NCI-H2227 (cell line): ENCODE results near the gene PDE3A.

Source experiments
- DNase-seq: peaks from one replicate; lab custom pipeline; 2025; ENCODE audit not compliant: unreplicated experiment; lab: John Stamatoyannopoulos, UW

The PDE3A gene

DNA sequence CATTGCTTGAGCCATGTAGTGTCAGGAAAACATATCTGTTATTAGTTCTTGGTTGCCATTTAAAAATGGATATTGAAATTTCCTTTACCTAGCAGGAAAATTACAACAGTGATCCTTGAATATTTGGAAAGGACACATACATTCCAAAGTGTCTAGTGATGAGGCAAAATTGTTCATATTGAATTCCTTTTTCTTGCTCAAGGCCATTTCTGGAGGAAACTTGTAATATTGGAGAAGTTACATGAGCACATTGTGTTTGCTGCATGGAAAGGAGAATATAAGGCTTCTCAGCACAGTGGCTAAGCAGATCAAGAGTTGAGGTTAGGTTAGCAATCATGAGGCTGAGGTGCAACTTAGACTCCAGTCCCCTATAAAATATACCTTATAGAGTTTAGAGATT is 121.9 kb downstream of the PDE3A start:
- no peak for DNase-seq

DNA sequence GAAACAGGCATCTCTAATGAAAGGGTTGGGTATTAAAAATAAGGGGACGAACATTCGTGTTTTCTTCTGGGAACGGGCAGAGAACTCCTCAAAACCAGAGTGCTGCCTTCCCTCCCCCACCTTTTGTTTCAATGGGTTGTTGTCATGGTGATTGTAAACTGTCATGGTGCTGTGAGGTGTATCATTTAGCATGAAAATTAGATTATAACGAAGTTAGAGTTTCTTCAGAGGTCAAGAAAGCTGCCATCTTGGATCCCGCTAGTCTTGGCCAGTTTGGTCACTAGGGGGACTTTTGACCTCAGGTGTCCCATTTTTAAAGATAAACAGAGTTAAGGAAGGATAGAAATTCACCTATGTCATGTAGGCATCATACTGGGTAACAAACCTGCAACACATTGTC is 123.0 kb downstream of the PDE3A start:
- no peak for DNase-seq

- DNase-seq, result no peak
These were observed 124.0 kb downstream of the PDE3A start for GRCh38 chr12:20492251-20492760.

- no peak for DNase-seq
These were observed 125.6 kb downstream of the PDE3A start for GRCh38 chr12:20493934-20494333.

- no peak for DNase-seq
These were observed 126.5 kb downstream of the PDE3A start for GRCh38 chr12:20494851-20495250.

DNA sequence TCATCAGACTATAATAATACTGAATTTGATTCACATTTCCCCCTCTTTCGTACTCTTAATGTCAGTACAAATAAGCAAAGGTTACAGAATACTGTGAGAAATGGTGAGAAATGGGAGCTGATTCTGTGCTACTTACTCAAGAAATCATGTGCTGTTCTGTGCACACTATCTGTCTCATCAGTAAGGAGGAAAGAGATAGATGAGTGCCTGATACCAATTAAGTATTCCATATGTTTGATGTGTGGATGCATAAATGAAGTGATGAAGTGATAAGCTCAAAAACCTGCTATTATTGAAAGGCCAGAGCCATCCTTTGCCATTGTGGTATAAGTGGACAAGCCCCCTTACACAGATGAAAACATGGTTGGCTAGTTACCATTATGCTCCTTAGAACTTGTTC is 127.7 kb downstream of the PDE3A start:
- DNase-seq, result no peak

DNA sequence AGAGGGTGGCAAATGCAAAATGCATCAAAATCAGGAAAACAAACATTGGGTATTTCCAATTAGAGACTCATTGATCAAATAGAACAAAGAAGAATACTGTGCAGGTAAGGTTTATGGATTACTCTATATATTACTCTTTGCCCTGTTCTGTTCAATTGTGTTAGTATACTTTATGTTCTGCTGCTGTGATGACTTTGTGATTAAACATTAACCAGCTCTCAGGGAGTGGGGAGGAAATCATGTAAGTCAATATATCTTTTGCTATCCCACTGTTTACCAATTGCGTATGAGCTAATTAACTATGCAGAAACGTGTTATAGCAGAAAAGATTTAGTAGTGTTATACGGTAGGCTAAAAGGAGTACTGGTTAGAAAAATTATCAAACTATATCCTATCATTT is 129.4 kb downstream of the PDE3A start:
- DNase-seq, result no peak

DNA sequence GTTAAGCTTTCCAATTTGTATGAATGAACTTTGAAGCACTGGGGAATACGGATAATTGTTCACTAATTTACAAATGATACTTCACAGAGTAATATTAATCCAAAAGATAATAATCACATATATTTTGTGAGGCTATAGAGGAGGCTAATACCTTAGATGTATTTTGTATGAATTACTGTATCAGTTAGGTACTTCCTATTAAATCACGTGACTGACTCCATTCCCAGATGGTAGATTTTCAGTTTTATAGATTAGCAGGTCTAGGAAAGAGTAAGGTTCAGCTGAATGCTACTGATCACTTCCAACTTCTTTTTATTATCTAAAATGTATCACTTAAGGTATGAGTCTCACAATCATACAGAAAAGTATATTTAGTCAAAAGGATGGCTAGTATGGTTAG is 133.6 kb downstream of the PDE3A start:
- DNase-seq, result no peak

DNA sequence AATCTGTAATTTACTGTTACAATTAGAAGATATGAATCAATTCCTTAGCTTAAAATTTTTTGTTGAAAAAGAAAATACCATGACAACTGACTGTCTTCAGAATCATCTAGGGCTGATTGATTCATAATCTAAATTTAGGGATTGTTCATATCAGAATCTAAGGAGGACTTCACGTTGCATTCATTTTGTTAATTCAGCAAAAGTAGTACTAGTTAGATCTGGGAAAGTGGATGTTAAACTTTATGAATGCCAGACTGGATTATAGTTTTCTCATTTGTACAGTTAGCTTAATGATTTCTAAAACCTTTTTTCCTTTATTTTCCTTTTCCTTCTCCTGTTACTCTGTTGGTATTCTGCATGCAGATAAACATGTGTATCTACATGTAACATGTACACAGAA is 135.5 kb downstream of the PDE3A start:
- no peak for DNase-seq

DNA sequence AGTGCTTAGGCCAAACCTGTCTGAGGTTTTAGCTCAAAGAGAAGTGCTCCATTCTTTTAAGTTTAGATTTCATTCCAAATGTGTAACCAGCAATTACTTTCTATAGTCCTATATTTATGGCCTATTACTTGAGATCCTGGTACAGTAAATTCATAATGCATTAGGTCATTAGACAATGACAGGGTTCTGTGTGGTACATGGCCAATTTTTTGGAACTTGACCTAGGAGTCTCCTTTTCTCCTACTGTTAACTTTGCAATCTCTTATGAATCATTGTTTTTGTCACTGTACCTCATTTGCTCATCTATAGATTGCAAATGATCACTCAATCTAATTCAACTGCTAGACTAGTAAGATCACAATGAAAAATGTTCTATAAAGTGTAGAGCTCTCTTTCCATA is 136.7 kb downstream of the PDE3A start:
- no peak for DNase-seq

GRCh38 chr12:20507056-20507455 is 138.7 kb downstream of the PDE3A start:
- no peak for DNase-seq

GRCh38 chr12:20507711-20508110 is 139.4 kb downstream of the PDE3A start:
- DNase-seq, result no peak

- no peak for DNase-seq
These were observed 140.0 kb downstream of the PDE3A start for GRCh38 chr12:20508359-20508758.

GRCh38 chr12:20508962-20509361 is 140.6 kb downstream of the PDE3A start:
- no peak for DNase-seq

DNA sequence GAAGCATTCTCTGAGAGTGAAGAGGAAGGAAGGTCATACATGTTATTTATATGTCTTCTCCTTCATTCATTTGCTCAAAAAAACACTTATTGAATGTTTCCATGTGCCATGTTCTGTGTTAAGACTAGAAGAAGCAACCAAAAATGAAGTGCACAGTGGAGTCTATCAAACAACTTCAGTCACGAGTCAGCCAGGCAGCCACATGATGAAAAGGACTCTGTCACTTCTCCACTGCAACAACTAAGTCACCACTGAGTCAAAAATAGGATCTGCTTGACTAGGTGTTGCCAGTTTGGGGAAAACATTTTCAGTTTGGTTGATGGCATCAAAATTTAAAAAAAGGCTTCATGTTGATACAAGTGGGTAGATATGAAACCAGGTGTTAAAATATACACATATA is 142.5 kb downstream of the PDE3A start:
- DNase-seq, result no peak

GRCh38 chr12:20513189-20513588 is 144.9 kb downstream of the PDE3A start:
- no peak for DNase-seq

- DNase-seq, result no peak
These were observed 146.3 kb downstream of the PDE3A start for GRCh38 chr12:20514598-20514997.

- no peak for DNase-seq
These were observed 152.2 kb downstream of the PDE3A start for GRCh38 chr12:20520532-20520931.

DNA sequence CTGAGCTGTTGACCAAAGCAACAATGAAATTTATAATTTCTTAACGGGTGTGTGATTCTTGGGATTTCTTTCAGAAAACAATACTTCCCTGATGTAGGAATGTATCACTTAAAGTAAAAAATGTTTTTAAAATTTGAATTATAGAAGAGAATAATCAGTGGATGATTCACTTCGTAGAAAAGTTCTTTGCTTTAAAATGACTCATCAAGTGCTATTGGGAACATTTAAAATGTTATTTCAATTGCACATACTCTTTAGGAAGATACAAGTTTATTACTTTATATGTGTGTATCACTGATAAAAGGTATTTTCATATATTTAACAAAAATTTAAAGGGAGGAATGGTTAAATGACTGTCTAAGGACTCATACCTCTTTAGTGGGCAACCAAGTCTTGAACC is 155.3 kb downstream of the PDE3A start:
- DNase-seq, result no peak

DNA sequence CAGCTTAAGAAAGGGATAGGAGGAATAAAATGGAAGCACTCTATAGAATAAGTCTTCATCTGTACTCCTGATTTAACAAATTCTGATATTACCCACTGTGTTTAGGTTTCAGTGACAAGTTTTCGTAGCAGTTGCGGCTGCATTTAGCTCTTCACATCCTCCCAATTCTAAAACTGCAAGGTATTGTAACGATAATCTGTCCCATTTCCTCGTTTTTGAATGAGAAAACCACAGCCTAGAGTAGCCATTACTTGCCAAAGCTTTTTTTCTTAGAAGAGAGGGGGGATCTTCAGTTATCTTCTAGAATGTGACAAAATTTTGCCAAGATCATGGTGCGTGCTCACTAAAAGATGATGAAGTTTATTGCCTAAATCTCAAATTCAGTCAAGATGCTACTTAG is 155.8 kb downstream of the PDE3A start:
- no peak for DNase-seq

GRCh38 chr12:20525064-20525610 is 156.8 kb downstream of the PDE3A start:
- no peak for DNase-seq

DNA sequence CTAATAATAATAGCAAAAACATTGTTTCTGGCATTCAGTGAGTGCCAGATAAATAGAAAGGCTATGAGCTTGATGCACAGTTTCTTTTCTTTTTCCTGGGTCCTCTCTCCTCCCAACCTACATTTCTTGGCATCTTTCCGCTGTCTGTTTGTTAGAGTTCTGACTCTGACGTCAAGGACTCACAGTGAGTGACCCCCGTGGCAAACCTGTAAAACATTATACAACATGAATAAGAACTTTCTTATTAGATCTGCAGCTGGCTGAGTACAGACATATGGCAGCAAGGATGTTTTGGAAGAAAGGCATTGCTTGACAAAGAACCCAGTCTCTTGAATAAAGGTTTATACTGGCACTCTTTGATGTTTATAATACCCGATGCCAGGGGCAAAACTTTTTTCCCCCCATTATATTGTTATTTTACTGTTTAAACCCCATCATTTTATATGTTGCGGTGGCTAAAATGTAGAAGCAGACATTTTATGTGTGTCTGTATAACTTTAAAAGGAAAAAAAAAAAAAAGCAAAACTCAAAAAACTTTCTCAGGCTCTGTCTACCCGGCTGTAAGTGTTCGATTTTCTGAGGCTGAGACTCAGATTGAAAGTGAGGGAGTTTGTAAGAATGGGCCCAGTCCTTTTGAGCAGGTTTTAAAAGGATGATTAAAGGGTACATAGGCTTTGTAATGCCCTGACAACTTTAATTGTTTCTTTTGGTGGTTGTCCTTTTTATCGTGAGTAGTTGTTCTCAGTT is 159.3 kb downstream of the PDE3A start:
- no peak for DNase-seq

DNA sequence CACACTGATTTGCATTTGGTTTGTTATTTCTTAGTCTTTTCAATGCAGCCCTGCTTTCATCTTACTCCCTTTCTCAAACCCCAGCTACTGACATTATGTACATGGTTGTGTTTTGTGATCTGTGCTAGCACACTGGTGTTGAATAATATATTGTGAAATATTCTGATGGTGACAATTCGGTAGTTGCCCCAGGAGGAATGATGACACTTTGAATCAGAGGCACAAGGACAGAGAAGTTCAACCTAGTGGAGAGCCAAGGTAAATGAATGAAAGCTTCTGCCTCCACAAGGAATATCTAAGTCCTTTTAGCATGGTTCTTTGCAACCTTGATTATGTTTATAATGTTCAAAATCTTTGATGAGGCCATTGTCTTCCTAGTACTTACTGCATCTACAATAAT is 159.9 kb downstream of the PDE3A start:
- DNase-seq, result no peak
